Stimulated activated CD8-positive, alpha-beta memory T cell treated with anti-CD3 and anti-CD28 coated beads, Interleukin-7, amount 100 ng/mL, for 1 hour (primary cell): ENCODE results near the gene EFCAB12.
"Not testable (repeated sequence)": the region's sequence is repeated elsewhere in the genome, so short reads cannot be mapped to it uniquely, and the experiment has no call there.

Source experiments
- DNase-seq, 2 donors: peaks; one replicate each; pipeline ENCODE4 v3.0.0-alpha.2; 2020; ENCODE audit warnings: low read depth in 2 of 2

EFCAB12 gene

DNA sequence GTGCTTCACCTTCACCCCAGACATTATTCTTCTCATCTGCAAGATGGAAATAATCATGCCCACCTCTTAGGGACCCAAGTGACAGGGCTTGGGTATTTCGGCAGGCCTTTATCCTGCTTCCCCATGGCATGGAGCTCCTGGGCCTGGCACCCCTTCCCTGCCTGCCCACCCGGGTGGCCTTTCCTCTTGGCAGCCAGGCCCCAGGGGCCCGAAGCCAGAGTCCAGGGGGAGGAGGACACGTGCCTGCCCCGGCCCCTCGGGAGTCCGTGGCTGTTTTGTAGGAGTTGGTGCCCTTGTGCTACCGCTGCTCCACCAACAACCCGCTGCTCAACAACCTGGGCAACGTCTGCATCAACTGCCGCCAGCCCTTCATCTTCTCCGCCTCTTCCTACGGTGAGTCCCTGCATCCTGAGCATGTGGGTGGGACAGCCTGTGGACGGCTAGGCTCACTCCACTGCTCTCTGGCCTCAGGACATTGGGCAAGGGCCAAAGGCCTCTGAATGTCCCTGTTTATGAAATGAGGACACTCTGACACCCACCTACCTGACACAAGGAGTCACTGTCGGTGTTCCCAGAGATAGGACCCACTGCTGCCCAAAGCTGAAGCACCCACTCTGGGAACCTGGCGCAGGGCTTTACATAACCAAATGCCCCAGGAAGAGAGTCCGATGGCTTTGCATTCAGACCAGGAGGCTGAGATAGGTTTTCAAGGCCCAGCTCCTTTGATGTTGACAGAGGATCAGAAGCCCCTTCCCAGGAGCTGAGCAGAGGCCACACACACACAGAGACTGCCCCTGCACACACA is 34.5 kb downstream of the EFCAB12 start:
- DNase-seq = not testable (repeated sequence)

- DNase-seq = no peak
Observed at GRCh38 chr3:129393271-129393670, 35.2 kb downstream of the EFCAB12 start.

DNA sequence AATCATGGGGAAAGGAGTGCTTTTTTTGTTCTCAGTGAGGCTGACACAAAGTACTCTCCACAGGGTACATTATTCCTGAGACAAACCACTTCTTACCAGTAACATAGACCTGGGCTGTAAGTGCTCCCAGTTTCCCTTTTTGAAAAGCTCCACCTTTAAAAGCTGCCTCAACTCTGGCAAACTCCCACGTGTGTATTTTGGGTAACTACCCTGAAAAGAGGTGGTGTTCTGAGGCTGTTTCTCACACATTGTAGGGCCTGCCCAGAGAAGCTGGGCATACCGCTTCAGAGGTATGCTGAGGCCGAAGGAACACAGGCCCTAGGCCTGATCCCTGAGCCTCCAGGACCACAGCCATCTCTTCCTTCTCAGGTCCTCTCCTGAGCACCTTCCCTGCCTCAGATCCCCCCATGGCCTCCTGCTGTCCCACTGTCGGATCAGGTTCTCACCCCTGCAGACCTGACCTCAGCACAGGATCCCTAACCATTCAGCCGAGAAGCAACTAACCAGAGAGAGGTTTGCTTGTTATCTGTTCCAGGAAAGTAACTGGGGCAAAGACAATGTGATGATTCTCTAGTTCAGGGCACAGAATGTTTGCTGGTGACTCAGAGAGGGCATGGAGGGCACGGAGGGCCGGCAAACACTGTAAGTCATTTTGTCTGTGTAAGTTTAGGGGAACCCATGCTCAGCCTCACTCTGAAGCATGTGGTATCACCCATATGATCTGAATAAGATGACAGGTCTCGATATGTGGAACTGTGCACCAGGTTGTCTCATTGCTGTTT is 36.1 kb downstream of the EFCAB12 start:
- DNase-seq = not testable (repeated sequence)

DNA sequence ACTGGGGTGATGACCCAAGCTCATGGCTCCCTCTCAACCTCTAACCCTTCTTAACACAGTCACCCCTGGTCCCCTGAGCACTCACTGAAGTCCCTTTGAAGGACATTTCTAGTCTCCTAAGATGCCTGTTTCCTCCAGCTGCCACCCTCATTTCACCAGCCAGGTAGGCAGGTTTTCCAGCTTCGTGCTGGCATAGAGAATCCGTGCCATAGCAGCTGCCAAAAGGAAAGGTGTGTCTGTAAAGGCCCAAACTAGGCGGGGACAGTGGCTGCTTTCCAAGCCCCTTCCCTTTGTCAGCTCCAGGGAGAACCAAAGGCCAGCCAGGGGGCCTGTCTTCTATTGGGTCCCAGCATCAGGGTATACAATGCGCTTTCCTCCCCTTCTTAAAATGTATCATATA is 36.9 kb downstream of the EFCAB12 start:
- not testable (repeated sequence) for DNase-seq

DNA sequence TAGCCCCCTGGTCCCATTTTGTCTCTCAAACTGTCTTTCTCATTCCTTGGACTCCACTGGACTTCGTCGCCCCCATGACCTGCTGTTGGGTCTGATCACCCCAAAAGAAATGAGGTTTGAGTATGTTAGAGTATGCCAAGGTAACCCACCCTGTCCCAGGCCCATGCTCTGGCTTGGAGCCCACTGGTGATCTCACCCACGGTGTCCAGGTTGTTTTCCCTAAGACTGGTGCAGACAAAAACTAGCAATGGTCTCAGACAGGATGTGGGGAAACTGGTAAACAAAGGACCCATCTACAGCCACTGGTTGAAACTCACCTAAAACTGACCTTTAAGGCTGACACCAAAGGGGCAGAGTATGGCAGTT is 38.9 kb downstream of the EFCAB12 start:
- DNase-seq = no peak

DNA sequence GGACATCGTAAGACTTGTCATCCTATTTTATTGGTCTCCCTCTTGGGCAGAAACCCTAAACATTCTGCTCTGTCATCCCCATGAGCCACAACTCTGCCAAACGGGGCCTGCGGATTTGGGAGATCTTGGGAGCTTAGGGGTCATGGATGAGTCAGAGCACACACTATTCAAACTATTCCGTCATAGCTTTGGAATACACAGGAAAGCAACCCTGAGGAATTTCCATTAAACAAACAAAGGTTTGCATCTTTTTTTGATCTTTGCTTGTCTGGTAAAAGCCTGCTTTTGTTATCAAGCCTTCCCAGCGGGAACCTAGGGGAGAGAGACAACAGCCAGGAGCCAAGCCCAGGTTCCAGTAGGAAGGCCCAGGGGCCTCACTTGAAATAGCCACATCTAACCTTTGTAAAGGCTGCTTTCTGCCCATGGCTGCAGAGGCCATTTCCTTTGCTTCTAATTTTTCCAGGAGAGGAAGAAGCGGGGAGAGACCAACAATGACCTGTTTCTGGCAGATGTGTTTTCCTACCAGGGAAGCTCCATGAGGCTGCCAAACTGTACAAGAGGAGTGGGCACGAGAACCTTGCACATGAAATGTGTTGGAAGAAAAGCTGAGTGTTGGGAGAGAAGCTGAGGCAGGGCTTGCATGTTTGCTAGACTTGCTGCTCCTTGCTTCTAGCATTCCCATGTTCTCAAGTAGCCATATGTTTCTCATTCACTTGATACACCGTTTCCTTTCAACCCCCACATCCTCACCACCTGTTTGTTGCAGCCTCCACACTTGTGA is 39.5 kb downstream of the EFCAB12 start:
- not testable (repeated sequence) for DNase-seq

GRCh38 chr3:129387487-129387886 is 40.9 kb downstream of the EFCAB12 start:
- no peak for DNase-seq

GRCh38 chr3:129386984-129387383 is 41.5 kb downstream of the EFCAB12 start:
- DNase-seq = no peak

DNA sequence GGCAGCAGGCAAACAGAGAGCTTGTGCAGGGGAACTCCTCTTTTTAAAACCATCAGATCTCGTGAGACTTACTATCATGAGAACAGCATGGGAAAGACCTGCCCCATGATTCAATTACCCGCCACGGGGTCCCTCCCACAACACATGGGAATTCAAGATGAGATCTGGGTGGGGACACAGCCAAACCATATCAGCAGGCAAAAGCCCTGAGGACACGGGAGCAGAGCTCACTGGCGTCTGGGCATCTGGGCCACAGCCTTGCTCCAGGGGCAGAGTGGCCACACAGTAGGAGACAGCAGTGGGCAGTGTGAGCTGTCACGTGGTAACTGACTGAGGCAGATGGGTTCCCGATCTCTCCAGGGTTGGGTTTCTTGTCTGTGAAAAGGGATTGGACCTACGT is 42.9 kb downstream of the EFCAB12 start:
- DNase-seq = not testable (repeated sequence)

DNA sequence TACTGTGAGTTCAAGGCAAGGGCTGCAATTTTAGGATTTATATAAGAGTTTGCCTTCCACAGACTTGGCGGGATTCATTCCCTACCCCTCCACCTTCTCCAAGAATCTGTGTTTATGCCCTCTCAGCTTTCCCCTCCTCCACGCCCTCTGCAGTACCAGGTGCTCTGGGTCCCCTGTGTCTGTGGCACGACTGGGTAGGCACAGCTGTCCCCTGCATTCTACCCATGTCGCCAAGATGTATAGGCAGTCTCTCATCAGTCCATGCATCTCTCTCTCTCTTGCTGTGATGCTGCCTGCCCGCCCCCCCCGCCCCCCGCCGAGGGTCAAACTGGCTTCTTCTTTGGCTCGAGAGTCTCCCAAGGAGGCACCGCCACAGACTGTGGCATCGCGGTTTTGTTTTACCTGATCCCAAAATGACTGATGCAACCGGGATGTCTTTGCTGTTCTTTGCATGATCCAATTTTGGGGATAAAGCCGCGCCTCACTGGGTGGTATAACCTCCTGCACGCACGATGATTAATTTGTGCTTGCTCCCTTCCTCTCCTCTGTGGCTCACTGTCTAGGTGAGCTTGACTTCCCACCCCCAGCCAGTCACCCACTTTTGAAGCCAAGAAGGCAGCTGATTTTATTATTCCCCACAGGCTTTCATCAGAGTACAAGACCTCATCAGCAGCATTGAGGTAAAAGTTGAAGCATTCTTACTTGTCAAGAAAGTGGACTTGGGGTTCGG is 43.7 kb downstream of the EFCAB12 start:
- no peak for DNase-seq

- not testable (repeated sequence) for DNase-seq
Observed at GRCh38 chr3:129384103-129384502, 44.3 kb downstream of the EFCAB12 start.

DNA sequence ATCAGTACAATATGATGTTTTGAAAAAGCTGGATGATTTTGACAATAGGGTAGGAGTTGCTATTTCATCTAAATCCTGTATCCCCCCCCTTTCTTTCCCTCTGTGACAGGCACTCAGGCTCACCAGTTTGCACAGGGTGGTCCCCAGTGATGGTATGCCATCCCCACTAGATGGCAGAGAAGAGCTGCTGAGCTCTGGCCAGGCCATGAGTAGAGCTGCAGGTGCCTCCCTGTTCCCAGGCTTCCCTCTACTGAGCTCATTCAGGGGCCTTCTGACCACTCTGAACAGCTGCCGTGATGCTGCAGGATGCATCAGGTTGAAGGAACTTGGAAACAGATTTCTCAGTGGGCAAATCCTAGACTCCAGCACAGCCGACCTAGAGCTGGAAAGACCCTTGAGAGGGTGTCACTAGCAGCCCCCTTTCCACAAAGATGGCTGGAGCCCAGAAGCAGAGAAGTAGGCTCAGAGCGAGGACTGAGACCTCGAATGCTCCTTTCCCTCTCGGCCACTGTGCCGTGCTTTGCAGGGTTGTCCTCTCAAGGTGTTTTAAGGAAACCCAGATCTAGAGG is 45.1 kb downstream of the EFCAB12 start:
- DNase-seq = peak in 1 of 2 donors; percentile 17

- DNase-seq = no peak
Observed at GRCh38 chr3:129382366-129382765, 46.1 kb downstream of the EFCAB12 start.

- no peak for DNase-seq
Observed at GRCh38 chr3:129379582-129380358, 48.7 kb downstream of the EFCAB12 start.

GRCh38 chr3:129378949-129379348 is 49.5 kb downstream of the EFCAB12 start:
- DNase-seq = no peak

- DNase-seq = no peak
Observed at GRCh38 chr3:129377615-129378014, 50.8 kb downstream of the EFCAB12 start.

- DNase-seq = no peak
Observed at GRCh38 chr3:129375099-129375498, 53.3 kb downstream of the EFCAB12 start.

- DNase-seq = no peak
Observed at GRCh38 chr3:129371041-129371826, 57.2 kb downstream of the EFCAB12 start.

DNA sequence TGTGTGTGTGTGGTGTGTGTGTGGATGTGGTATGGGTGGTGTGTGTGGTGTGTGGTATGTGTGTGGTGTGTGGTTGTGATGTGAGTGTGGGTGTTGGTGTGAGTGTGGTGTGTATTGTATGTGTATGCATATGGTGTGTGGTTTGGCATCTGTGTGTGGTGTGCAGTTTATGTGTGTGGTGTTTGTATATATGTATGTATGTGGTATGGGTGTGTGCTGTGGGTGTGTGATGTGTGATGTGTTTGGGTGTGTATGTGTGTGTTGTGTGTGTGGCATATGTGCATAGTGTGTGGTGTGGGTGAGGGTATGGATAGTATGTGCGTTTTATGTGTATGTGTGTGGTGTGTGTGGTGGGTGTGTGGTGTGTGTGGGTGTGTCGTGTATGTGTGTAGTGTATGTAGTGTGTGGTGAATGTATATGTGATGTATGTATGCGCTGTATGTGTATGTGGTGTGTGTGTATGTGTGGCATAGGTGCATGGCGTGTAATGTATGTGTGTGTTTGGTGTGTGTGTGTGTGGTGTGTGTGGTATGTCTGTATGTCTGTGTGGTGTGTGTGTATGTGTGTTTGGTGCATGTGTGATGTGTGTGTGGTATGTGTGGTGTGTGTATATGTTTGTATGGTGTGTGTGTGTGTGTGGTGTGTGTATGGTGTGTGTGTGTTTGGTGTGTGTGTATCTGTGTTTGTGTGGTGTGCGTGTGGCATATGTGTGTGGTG is 58.0 kb downstream of the EFCAB12 start:
- DNase-seq = no peak
